ENCODE results near the gene SLC12A7. TPM values are rescaled to one million over a fixed set of nuclear protein-coding genes. Genes with fewer than 3 reads are reported as not detected.

SLC12A7 gene
- total RNA-seq, 1 experiment from 2014 or later = 6.3 TPM

- no TSS peak for BruUV-seq (replicated peaks)
- no peak for DNase-seq (ENCODE audit: unreplicated experiment)
- Mint-ChIP-seq H3K9me3 (ENCODE audit: unreplicated experiment) (peaks cover 9% of the 10 kb centered on the region), H3K36me3 (ENCODE audit: insufficient read depth, unreplicated experiment) (no peaks in the 10 kb centered on the region), H3K4me3 (ENCODE audit: unreplicated experiment) (no peak overlapping the region), H3K4me1 (ENCODE audit: insufficient read depth, unreplicated experiment) (no peaks in the 10 kb centered on the region), H3K27me3 (ENCODE audit: insufficient read depth, unreplicated experiment) (no peaks in the 10 kb centered on the region), H3K27ac (ENCODE audit: low read depth, unreplicated experiment) (peak overlapping the region; percentile 46)
- intact Hi-C loops (cut with micrococcal nuclease) = no loop called here
- TF ChIP-seq CTCF (IDR thresholded peaks at IDR 0.05; ENCODE audit: unreplicated experiment) = no peak
- CTCF ChIA-PET = interaction anchor here (0.7 kb wide), 1 partner anchor 332 kb away, joined by 3 read pairs; no protein-coding TSS in a partner anchor
- POLR2A ChIA-PET = no interaction called here
Observed at GRCh38 chr5:1052641-1053390, 59.0 kb downstream of the SLC12A7 start.

- Mint-ChIP-seq H3K4me1 (ENCODE audit: insufficient read depth, unreplicated experiment) (no peaks in the 10 kb centered on the region), H3K27ac (ENCODE audit: low read depth, unreplicated experiment) (peak overlapping the region; percentile 46), H3K27me3 (ENCODE audit: insufficient read depth, unreplicated experiment) (no peaks in the 10 kb centered on the region), H3K9me3 (ENCODE audit: unreplicated experiment) (peaks cover 17% of the 10 kb centered on the region), H3K36me3 (ENCODE audit: insufficient read depth, unreplicated experiment) (no peaks in the 10 kb centered on the region), H3K4me3 (ENCODE audit: unreplicated experiment) (no peak overlapping the region)
- intact Hi-C loops (cut with micrococcal nuclease) = no loop called here
- DNase-seq (ENCODE audit: unreplicated experiment) = no peak
- CTCF ChIA-PET = interaction anchor here (0.7 kb wide), 1 partner anchor 331 kb away, joined by 3 read pairs; no protein-coding TSS in a partner anchor
- BruUV-seq (replicated peaks) = no TSS peak
- no peak for TF ChIP-seq CTCF (IDR thresholded peaks at IDR 0.05; ENCODE audit: unreplicated experiment)
- POLR2A ChIA-PET = no interaction called here
Observed at GRCh38 chr5:1052076-1052475, 59.8 kb downstream of the SLC12A7 start.

GRCh38 chr5:1051366-1051720 lies 60.5 kb downstream of the SLC12A7 start:
- H3K27me3 Mint-ChIP-seq (ENCODE audit: insufficient read depth, unreplicated experiment) = no peaks in the 10 kb centered on the region
- ChIA-PET POLR2A (no interaction called here), CTCF (no interaction called here)
- no peak for TF ChIP-seq CTCF (IDR thresholded peaks at IDR 0.05; ENCODE audit: unreplicated experiment)
- no peak overlapping the region for H3K27ac Mint-ChIP-seq (ENCODE audit: low read depth, unreplicated experiment)
- no peaks in the 10 kb centered on the region for H3K36me3 Mint-ChIP-seq (ENCODE audit: insufficient read depth, unreplicated experiment)
- no peak for DNase-seq (ENCODE audit: unreplicated experiment)
- peaks cover 24% of the 10 kb centered on the region for H3K9me3 Mint-ChIP-seq (ENCODE audit: unreplicated experiment)
- no TSS peak for BruUV-seq (replicated peaks)
- intact Hi-C loops (cut with micrococcal nuclease) = no loop called here
- no peaks in the 10 kb centered on the region for H3K4me1 Mint-ChIP-seq (ENCODE audit: insufficient read depth, unreplicated experiment)
- no peak overlapping the region for H3K4me3 Mint-ChIP-seq (ENCODE audit: unreplicated experiment)

GRCh38 chr5:1050423-1051365 lies 61.2 kb downstream of the SLC12A7 start:
- Mint-ChIP-seq H3K27me3 (ENCODE audit: insufficient read depth, unreplicated experiment) (no peaks in the 10 kb centered on the region), H3K36me3 (ENCODE audit: insufficient read depth, unreplicated experiment) (no peaks in the 10 kb centered on the region), H3K4me3 (ENCODE audit: unreplicated experiment) (no peak overlapping the region), H3K27ac (ENCODE audit: low read depth, unreplicated experiment) (no peak overlapping the region), H3K9me3 (ENCODE audit: unreplicated experiment) (peaks cover 30% of the 10 kb centered on the region), H3K4me1 (ENCODE audit: insufficient read depth, unreplicated experiment) (no peaks in the 10 kb centered on the region)
- POLR2A ChIA-PET = no interaction called here
- intact Hi-C loops (cut with micrococcal nuclease) = no loop called here
- no TSS peak for BruUV-seq (replicated peaks)
- no peak for TF ChIP-seq CTCF (IDR thresholded peaks at IDR 0.05; ENCODE audit: unreplicated experiment)
- CTCF ChIA-PET = interaction anchor here (0.6 kb wide), 1 partner anchor 116 kb away, joined by 4 read pairs; no protein-coding TSS in a partner anchor
- DNase-seq (ENCODE audit: unreplicated experiment) = no peak

Data from MCF 10A (cell line).